Measurements from ENCODE around the gene OR13J1.
"Not testable (repeated sequence)": the region's sequence is repeated elsewhere in the genome, so short reads cannot be mapped to it uniquely, and the experiment has no call there.

Gene OR13J1, protein sequence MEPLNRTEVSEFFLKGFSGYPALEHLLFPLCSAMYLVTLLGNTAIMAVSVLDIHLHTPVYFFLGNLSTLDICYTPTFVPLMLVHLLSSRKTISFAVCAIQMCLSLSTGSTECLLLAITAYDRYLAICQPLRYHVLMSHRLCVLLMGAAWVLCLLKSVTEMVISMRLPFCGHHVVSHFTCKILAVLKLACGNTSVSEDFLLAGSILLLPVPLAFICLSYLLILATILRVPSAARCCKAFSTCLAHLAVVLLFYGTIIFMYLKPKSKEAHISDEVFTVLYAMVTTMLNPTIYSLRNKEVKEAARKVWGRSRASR

DNA sequence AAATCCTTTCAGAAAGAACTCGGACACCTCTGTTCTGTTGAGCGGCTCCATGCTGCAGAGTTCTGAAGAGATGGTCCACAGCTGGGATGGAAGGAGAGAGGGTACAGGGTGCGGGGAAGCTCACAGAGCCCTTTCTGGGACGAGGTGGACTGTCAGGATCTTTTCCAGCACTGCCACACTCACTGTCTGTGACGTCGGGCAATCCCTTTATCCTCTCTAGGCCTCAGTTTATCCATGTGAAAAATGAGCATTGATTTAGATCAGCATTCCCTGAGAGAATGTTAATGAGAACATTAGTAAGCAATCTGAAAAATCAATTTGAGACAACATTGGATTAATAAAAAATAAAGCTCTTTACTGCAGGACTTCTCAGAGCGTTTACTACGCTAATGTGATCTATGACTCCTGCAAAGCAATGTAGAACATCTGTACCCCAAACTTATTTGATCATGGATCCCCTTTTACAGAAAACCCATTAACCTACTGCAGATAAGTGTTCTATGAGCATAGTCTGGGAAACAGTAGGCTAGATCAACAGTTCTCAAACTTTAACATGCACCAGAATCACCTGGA lies at the start of gene OR13J1:
Gene OR13J1, minus strand, starts transcription at position 51 of the 573 bp plus-strand sequence. Its CDS starts 0 bp downstream, at position 51.
- no peak for DNase-seq

DNA sequence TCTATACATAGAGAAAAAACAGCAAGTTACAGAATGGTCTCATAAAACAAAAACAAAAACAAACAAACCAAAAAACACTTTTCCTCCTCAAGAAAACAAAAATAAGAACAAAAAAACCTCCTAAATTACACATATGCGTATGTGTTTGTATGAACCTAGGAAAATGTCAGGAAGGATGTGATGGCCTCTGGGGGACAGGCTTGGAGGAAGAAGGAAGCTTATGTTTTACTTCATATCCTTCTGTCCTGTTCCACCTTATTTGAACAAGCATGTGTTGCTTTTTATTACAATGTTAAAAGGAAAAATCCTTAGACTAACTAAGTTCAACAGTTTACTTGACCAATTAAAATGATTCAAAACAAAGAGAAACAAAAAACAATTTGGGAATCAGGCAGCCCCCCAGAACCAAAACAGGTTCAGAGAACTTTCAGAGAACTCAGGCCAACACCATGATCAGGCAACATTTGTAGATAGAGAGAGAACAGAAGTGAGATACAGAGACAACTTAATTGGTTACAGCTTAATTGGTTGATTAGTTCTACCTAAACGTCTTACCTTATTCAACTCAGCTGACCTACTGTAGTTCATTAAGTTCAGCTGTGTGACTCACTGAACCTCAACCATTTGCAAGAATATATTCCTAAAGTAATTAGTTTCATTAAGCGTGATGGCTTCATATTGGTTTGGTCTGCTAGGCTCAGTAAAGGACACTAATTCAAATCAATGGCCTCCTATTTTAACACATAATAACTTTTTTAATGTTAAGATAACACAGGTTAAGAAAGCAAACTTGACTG lies 49.2 kb upstream of the OR13J1 start:
- no peak for DNase-seq

DNA sequence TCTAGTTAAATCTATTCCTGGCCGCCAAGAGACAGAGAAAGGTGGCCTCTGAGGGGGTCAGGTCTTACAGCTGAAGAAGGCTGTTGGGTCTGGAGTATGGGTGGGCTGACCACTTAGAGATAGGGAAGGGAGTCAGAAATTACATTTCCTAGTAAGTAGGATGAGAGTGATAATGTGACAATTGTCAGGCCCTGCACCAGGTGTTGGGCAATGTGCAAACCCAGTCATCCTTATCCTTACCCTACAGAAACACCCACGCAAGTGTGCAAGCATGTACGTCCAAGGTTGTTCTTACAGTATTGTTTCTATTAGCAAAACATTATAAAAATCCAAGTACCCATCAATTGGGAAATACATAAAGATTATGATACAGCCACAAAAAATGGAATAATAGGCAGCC lies 48.6 kb upstream of the OR13J1 start:
- no peak for DNase-seq

- peak; percentile 45 for DNase-seq
These were observed 47.1 kb upstream of the OR13J1 start for GRCh38 chr9:35917261-35917660.

DNA sequence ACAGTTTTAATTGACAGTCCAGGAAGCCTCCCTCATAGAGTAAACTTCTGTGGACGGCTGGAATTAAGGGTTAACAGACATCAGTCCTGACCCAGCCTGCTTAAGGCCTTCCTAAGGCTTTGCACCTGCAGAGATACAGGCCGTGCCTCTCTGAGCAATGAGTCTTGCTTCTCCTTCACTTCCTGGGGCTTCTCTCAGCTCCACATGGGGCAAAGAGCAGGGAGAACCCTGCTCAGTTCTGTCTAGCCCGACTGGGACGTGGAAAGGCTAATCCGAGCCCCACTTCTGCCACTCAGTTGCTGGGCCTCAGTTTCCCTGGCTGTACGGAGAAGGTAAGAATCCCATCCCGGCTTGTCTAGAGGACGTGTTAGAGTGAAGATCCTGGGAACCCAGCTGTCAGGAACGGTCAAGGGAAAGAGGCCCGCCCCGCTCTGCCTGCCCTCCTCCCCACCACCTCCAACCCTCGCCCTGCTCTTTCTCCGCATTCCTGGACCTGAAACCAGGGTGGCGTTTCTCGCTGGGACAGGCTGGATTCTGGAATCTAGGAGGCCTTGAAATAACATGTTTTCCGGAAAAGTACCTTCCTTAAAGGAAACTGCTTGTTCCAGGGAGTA lies 45.6 kb upstream of the OR13J1 start:
- no peak for DNase-seq

- no peak for DNase-seq
These were observed 44.2 kb upstream of the OR13J1 start for GRCh38 chr9:35914301-35914807.

DNA sequence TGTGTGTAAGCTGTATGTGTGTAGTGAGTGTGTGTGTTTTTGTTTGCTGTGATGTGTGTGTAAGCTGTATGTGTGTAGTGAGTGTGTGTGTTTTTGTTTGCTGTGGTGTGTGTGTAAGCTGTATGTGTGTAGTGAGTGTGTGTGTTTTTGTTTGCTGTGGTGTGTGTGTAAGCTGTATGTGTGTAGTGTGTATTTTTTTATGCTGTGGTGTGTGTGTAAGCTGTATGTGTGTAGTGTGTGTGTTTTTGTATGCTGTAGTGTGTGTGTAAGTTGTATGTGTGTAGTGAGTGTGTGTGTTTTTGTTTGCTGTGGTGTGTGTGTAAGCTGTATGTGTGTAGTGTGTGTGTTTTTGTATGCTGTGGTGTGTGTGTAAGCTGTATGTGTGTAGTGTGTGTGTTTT lies 43.2 kb upstream of the OR13J1 start:
- DNase-seq = not testable (repeated sequence)

GRCh38 chr9:35912791-35913400 lies 42.7 kb upstream of the OR13J1 start:
- DNase-seq = no peak

GRCh38 chr9:35911690-35912089 lies 41.5 kb upstream of the OR13J1 start:
- no peak for DNase-seq

DNA sequence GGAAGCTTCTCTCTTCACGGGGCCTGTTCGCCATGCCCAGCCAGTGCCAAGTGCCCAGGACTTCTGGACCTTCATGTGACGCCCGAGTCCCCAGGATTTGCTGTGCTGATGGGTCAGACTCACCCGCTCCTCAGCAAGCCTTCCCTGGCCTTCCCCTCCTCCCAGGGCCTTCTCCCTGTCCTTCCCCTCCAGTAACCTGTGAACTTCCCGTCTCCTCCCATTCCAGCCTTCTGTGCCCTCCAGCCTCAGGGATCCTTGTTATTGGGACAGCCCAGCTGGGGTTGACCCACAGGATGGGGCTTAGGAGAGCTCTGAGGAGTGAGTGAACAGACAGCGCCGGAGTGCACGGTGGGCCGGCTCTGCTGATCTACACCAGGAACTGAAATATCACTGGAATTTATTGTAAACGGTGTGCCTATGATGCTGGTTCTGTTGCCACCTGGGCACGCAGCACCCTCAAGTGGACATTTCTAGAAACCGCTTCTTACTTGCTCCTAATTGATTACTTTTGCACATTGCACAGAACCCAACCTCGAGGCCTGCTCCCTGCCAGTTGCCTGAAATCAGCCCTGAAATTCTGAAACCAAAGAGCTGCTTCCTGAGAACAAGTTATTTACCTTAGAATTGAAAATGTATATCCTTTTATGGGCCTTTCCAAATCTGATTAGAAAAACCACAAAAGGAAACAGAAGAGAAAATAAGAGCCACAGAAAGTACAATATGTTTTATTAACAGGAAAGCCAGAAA lies 40.6 kb upstream of the OR13J1 start:
- peak; percentile 56 for DNase-seq

- no peak for DNase-seq
These were observed 39.7 kb upstream of the OR13J1 start for GRCh38 chr9:35909687-35910612.

- no peak for DNase-seq
These were observed 39.1 kb upstream of the OR13J1 start, which contains the start of gene SPAAR for GRCh38 chr9:35909274-35909673. Gene SPAAR, plus strand, starts transcription at chr9:35909490. Its CDS starts 974 bp downstream, at chr9:35910464.

GRCh38 chr9:35908504-35909125 lies 38.4 kb upstream of the OR13J1 start:
- peak; percentile 34 for DNase-seq

DNA sequence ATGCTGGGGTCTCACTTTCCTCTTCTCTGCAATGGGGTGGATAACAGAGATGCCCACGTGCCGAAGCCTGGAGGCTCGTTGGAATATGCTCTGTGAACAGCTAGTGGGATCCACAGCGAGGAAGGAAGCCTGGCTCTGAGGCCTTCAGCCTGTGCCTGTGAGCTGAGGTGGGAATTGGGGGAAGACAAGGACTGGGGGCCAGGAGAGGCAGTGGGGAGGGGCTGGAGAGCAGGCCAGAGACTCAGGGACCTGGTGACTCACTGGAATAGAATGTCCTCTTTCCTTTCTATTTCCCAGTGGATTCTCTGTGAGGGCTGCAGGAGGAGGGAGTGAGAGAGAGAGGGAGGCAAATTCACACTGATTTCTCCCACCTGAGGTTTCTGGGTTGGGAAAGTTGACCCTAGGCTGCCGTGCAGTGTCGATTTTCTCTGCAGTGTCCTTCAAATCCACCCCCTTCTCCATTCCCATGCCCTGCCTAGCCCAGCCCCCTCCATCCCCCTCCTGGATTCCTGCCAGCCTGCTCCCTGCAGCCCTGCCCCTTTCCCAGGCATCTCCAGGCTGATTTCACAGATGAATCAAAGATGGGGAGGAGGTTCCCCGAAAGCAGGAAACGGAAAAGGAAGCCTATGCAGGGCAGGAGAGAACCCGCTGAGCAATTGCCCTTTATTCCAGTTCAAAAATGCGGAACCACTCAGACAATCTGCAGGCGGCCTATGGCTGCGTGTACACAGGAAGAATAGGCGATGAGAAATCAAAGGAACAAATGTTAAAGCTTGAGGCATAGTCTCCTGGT lies 37.7 kb upstream of the OR13J1 start:
- DNase-seq = peak; percentile 75

- DNase-seq = peak; percentile 94
These were observed 36.9 kb upstream of the OR13J1 start for GRCh38 chr9:35906923-35907699.

GRCh38 chr9:35905912-35906679 lies 35.9 kb upstream of the OR13J1 start, which contains the start of gene HRCT1:
Gene HRCT1, plus strand, starts transcription at chr9:35906202. Its CDS starts 86 bp downstream, at chr9:35906288.
- no peak for DNase-seq

GRCh38 chr9:35905051-35905781 lies 35.0 kb upstream of the OR13J1 start:
- no peak for DNase-seq

Data from NCI-H82 (cell line).